Measurements from ENCODE around the gene TXNRD2. TPM values are rescaled to one million over a fixed set of nuclear protein-coding genes. Genes with fewer than 3 reads are reported as not detected.

Gene TXNRD2
- 10 to 100 TPM; 29.9 to 36.0 (median 30.0) TPM for polyA plus RNA-seq (ENCODE audit: insufficient read length in 3 of 3)
- long read RNA-seq, donor 1, partial matches to known transcripts = 322 of 403 reads
- long read RNA-seq, donor 1, other reads (novel, unspliced or antisense) = 75 of 403 reads
- long read RNA-seq, donor 2, partial matches to known transcripts = 0 of 7 reads
- long read RNA-seq, donor 2, other reads (novel, unspliced or antisense) = 0 of 7 reads
- long read RNA-seq, donor 3, partial matches to known transcripts = 0 of 6 reads
- long read RNA-seq, donor 3, other reads (novel, unspliced or antisense) = 0 of 6 reads
- long read RNA-seq, donor 4, partial matches to known transcripts = 0 of 8 reads
- long read RNA-seq, donor 4, other reads (novel, unspliced or antisense) = 0 of 8 reads
- long read RNA-seq, donor 5 = 0 reads
- long read RNA-seq, donor 6, partial matches to known transcripts = 0 of 7 reads
- long read RNA-seq, donor 6, other reads (novel, unspliced or antisense) = 0 of 7 reads
- long read RNA-seq, donor 7, partial matches to known transcripts = 253 of 261 reads
- long read RNA-seq, donor 7, other reads (novel, unspliced or antisense) = 0 of 261 reads
- long read RNA-seq, donor 8 = 0 reads
- long read RNA-seq, donor 9, transcript TXNRD2-213 (7 exons, 2,020 nt) = major isoform, 5 of 350 reads
- long read RNA-seq, donor 9, partial matches to known transcripts = 216 of 350 reads
- long read RNA-seq, donor 9, other reads (novel, unspliced or antisense) = 120 of 350 reads
- long read RNA-seq, donor 10, partial matches to known transcripts = 246 of 253 reads
- long read RNA-seq, donor 10, other reads (novel, unspliced or antisense) = 0 of 253 reads
- long read RNA-seq, donor 11, partial matches to known transcripts = 0 of 3 reads
- long read RNA-seq, donor 11, other reads (novel, unspliced or antisense) = 0 of 3 reads
- long read RNA-seq, donor 12, transcript TXNRD2-206 (7 exons, 1,129 nt) = major isoform, 9 of 13 reads
- long read RNA-seq, donor 12, partial matches to known transcripts = 0 of 13 reads
- long read RNA-seq, donor 12, other reads (novel, unspliced or antisense) = 0 of 13 reads
- long read RNA-seq, donor 13, partial matches to known transcripts = 0 of 3 reads
- long read RNA-seq, donor 13, other reads (novel, unspliced or antisense) = 0 of 3 reads
- long read RNA-seq, donor 14, transcript TXNRD2-204 (18 exons, 2,115 nt) = minor isoform, 6 of 538 reads
- long read RNA-seq, donor 14, transcript TXNRD2-206 (7 exons, 1,129 nt) = major isoform, 7 of 538 reads
- long read RNA-seq, donor 14, partial matches to known transcripts = 434 of 538 reads
- long read RNA-seq, donor 14, other reads (novel, unspliced or antisense) = 90 of 538 reads
- long read RNA-seq, donor 15, partial matches to known transcripts = 503 of 608 reads
- long read RNA-seq, donor 15, other reads (novel, unspliced or antisense) = 100 of 608 reads
- long read RNA-seq, donor 16, partial matches to known transcripts = 0 of 10 reads
- long read RNA-seq, donor 16, other reads (novel, unspliced or antisense) = 0 of 10 reads

DNA sequence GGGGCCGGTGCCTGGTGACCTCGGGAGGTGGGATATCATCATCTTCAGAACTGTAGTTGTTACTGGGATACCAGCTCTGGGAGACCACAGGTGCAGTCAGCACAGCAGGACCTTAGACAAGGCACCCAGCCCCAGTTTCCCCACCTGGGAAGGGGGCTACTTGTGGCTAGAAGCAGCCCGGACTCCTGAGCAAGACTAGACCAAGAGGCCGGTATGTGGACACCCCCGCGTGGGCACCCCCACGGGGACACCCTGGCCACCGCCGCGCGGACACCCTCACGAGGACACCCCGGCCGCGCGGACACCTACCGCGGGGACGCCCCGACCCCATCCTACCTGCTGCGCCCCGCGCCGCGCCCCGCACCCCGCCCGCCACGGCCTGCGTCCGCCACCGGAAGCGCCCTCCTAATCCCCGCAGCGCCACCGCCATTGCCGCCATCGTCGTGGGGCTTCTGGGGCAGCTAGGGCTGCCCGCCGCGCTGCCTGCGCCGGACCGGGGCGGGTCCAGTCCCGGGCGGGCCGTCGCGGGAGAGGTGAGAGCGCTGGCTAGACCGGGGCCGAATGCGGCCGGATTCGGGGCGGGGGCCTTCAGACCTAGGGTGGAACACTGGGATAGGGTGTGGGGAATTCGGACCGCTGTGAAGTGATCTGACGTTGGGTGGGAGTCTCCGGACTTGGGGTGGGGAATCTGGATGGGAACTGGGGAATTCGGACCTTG lies at the start of gene TXNRD2, which contains the start of gene COMT:
Gene TXNRD2 (minus strand): TSS at position 454 of the 718 bp plus-strand sequence. CDS start 15 bp downstream, at position 439.
Gene COMT (plus strand): TSS at position 408 of the 718 bp plus-strand sequence. CDS start 20,755 bp downstream, outside the sequence.
- DNase-seq = no peak

GRCh38 chr22:19991395-19991644 lies 49.7 kb upstream of the TXNRD2 start:
- no peak for DNase-seq

GRCh38 chr22:19990609-19991394 lies 49.2 kb upstream of the TXNRD2 start:
- no peak for DNase-seq

GRCh38 chr22:19990188-19990587 lies 48.6 kb upstream of the TXNRD2 start:
- DNase-seq = no peak

GRCh38 chr22:19989725-19990067 lies 48.1 kb upstream of the TXNRD2 start:
- DNase-seq = no peak

DNA sequence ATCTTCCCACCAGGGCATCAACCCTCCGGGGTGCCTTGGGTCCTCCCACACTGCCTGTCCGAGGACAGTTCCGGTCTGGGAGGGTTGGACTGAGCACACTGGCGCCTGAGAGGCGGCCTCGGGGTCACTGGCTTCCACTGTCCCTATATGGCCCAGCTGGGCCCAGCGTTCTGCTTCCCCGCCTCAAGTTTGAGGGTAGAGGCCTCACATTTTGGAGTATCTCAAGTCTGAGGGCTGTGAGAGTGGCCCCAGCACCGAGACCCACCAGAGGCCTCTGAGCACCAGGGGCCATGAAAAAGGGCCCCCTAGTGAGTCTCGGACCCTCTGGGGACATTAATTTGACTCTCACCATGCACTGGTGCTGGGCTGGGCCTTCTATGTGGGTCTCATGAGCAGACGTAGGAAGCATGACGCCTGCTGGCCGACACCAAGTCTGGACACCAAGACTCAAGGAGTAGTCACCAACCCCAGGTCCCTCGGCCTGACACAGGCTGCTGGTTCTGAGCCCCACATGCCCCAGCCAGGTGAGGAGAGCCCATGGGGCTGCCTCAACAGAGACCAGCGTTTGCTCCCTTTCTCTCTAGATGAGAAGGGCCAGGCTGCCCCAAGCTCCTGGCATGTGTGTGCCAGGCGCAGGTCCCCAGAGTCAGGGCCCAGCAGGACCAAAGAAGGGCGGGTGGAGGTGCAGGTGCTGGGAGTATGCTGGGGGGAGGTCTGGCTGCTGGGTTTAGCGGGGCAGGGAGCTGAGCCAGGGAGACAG lies 47.5 kb upstream of the TXNRD2 start:
- DNase-seq = peak; percentile 17

GRCh38 chr22:19988331-19988808 lies 46.8 kb upstream of the TXNRD2 start:
- DNase-seq = no peak

GRCh38 chr22:19987394-19988306 lies 46.0 kb upstream of the TXNRD2 start:
- no peak for DNase-seq

DNA sequence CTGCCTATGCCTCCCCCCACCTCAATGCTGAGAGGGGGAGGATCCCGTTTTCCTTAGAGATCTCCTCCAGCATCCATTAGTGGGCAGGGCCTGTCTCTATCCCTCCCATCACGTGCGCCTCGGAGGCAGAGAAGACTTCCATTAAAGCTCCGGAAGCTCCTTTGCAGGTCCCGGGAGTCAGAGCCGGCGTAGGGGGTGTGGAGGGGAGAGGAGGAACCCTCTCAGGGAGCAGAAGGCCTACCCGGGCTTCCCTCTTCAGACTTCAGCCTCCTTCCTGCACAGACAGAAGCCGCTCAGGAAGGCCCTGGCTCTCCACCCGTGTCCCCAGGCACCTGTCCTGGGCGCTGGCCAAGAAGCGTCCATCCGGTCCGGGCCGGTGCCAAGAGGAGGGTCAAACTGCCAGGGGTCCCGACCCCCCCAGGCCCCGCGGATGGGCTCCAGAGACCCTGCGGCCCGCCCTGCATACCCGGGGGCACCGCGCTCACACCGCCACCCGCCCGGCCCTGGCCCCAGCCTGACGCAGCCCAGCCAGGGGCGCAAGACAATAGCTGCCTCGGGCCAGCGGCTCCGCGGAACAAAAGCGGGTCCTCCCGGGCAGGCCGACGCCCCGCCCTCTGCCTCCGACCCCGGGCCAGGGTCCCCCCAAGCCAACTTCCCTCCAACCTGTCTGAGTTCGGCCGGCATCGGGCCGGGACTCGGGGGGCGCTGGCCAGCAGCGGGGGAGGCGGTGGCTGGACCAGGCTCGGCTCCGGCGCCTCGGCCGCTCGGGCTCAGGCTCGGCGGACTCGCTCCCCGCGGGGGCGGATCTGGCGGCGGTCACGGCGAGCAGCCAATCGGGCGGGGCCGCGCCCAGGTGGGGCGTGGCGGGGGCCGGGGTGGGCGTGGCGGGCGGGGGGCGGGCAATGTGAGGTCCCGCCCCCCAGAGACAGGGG lies 45.1 kb upstream of the TXNRD2 start:
- DNase-seq = peak; percentile 75

GRCh38 chr22:19986011-19986409 lies 44.4 kb upstream of the TXNRD2 start:
- DNase-seq = no peak

DNA sequence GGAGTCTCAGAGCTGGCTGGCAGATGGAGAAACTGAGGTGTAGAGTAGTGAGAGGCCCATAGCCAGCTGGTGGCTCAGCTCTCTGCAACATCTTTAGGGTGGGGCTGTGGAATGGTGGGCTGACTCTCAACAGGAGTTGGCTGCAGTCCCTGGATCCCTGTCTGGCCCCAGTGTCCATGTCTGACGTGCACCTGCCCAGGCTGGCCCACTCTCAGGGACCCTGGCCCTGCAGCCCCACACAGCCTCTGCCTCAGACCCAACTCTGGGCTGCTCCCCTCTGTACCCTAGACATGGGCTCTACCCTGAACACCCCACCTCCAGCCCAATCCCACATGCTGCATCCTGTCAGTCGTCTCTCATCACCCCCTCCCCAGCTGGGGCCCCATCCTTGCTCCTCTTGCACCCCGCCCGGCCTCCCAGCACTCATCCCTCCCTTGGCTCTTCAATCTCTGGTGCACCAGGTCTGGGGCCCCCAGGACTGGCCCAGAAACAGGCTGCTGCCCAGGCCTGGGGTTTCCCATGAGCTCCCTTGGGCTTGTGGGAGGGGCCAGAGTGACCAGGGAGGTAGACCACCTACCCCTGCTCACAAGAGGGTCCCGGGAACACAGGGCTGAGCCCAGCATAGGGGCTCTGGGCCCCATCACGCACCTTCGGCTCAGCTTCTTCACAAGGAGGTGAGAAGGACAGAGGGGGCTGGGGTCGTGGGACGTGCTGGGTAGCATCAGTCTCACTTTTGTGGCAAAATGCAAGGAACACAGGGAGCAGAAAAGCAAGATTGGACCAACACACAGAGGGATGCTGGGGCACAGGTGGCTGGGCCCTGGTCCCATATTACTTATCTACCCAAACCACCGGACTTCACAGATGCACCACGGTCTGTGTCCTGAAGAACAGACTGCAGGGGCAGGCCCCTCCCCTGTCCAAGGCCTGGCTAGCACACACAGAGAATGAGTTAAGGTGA lies 43.5 kb upstream of the TXNRD2 start:
- no peak for DNase-seq

DNA sequence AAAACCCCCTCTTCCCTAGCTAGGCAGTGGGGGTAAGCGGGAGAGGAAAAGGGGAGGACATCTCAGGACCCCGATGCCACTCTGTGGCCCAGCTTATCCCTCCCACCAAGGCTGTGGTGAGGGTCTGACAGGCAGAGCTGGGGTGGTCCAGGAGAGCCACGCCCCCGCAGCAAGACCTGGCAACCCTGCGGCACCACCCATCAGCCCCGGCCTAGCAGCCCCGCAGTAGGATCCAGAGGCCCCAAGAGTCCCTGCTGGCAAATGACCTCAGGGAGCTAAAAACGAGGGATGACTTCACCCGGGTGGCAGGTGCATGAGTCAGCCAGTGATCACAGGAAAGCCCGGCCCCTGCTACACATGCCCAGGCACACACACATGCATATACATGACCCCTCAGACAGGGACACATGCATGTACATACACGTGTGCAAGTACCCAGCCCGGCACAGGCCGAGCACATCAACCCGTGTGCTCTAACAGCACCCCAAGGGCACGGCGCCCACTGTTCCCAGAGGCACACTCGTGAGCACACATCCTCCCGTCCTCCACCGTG lies 42.7 kb upstream of the TXNRD2 start:
- DNase-seq = no peak

- no peak for DNase-seq
Measured at GRCh38 chr22:19983741-19984140, 42.1 kb upstream of the TXNRD2 start.

- no peak for DNase-seq
Measured at GRCh38 chr22:19982991-19983578, 41.5 kb upstream of the TXNRD2 start.
